ENCODE measurements around the gene BCOR.

Gene BCOR

DNA sequence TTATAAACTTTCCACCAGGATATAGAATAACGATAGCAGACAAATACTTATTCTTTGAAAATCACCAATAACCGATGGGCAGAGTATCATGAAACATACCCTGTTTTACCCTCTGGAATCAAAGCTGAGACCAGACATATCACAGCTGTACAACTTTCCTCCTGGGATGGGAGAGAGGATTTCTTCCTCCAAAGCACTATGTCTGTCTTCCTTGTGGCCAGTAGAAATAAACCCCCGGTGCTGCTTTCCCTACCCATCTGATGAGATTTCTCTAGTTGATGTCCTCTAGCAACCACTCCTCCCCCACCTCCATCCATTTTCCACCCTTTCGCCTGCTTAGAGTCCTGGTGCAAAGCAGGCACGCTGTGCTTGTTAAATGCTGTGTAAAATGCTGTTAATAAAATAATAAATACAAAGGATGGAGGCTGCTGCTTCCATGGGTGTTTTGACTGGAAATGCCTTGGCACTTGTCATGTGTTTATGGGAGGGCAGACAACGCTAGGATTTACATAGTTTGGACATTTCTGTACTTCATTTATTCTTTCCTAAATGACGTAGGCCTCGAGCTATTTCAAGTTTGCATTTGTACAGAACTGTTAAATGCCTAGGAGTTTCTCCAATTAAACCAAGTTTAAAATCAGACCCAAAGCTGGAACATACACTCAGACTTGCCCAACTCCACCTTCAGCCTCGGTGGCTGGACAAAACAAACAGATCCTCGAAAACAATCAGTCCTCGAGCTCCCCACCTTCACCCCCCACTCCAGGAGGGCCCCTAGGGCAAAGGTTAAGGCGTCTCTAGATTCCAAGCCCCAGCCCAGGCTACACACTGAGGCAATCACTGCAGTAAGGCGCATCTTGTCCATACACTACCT is 10.1 kb downstream of the BCOR start:
- Histone ChIP-seq H3K4me1 (ENCODE audit: insufficient read depth, low read length) (peaks cover 52% of the 10 kb centered on the region), H3K9ac (ENCODE audit: low read depth, low read length) (peak overlapping the region; percentile 14; the same call in 1 of the 2 replicates), H3K9me3 (ENCODE audit: control insufficient read depth, insufficient read depth, low read length) (no peaks in the 10 kb centered on the region), H3K36me3 (ENCODE audit: insufficient read depth, low read length) (no peaks in the 10 kb centered on the region)

DNA sequence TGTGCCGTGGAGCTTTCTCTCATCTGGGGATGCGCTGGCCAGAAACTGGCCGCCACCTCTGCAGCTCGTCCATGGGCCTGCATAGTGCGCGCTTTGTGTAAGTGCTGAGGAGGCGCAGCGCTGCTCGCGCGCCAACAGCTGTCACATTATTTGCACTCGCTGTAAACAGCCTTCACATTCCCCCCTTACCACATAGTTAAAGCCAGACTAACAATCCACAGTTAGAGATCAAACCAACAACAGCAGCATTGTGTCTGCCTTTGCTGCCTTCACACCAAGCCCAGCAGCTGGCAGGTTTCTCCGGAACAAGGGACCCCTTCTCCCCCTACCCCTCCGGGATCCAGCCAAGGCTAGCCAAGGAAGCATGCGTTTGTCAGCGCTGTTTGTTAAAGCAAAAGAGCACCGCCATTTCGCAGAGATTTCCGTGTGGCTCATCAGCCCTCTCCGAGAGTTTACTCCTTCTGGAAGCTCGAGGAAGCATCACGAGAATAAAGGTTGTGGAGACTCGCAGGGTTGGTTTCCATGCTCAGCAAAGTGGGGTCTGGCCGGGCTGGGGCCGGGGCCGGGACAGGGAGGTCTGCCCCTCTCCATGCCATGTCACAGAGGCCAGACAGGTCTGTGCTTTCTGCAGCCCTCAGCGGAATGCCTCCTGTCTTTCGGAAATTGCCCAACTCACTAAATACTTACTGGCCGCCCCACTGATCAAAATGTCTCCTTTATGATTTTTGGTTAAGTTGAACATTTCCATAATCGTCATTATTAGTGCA is 11.0 kb downstream of the BCOR start:
- no peaks in the 10 kb centered on the region for H3K36me3 ChIP-seq (ENCODE audit: insufficient read depth, low read length)

GRCh38 chrX:40085714-40086113 is 12.0 kb downstream of the BCOR start:
- Histone ChIP-seq H3K36me3 (ENCODE audit: insufficient read depth, low read length) (no peaks in the 10 kb centered on the region), H3K9ac (ENCODE audit: low read depth, low read length) (no peak overlapping the region), H3K9me3 (ENCODE audit: control insufficient read depth, insufficient read depth, low read length) (no peaks in the 10 kb centered on the region), H3K4me1 (ENCODE audit: insufficient read depth, low read length) (peaks cover 69% of the 10 kb centered on the region)

More for the DNA sequence above, 11.0 kb downstream of the BCOR start:
- Histone ChIP-seq H3K9me3 (ENCODE audit: control insufficient read depth, insufficient read depth, low read length) (no peaks in the 10 kb centered on the region), H3K9ac (ENCODE audit: low read depth, low read length) (peak overlapping the region; percentile 14; the same call in 1 of the 2 replicates), H3K4me1 (ENCODE audit: insufficient read depth, low read length) (peaks cover 59% of the 10 kb centered on the region)

- Histone ChIP-seq H3K9ac (ENCODE audit: low read depth, low read length) (no peak overlapping the region; the same call in 1 of the 2 replicates), H3K9me3 (ENCODE audit: control insufficient read depth, insufficient read depth, low read length) (no peaks in the 10 kb centered on the region), H3K4me1 (ENCODE audit: insufficient read depth, low read length) (peaks cover 69% of the 10 kb centered on the region), H3K36me3 (ENCODE audit: insufficient read depth, low read length) (no peaks in the 10 kb centered on the region)
These were observed 12.6 kb downstream of the BCOR start for GRCh38 chrX:40085102-40085551.

DNA sequence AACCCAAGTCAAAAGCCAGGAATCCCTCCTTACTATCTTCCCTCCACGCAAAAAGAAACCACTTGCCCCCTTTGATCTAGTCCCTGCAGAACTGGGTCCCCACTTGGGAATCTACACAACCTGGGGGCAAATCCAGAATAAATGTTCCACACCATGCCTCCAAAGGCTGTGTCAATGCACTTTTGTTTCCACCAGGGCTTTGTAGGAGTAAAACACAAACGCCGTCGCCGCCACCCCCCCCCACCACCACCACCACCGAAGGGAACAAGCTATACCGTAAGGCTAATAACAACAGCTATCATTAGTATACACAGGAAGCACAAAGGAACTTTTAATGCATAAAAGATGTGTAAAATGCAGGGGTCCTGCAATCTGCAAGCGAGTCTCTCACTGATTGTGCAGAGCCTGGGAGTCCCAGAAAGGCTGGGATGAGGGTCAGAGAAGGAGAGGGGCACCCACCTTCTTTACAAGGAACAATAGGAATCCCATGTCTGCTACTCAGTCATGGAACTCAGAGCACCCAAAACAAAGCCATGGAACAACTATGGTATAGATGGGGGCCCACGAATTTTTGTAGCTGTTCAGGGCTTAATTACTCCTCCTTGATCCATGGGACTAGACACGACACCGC is 13.2 kb downstream of the BCOR start:
- Histone ChIP-seq H3K9me3 (ENCODE audit: control insufficient read depth, insufficient read depth, low read length) (no peaks in the 10 kb centered on the region), H3K36me3 (ENCODE audit: insufficient read depth, low read length) (no peaks in the 10 kb centered on the region), H3K9ac (ENCODE audit: low read depth, low read length) (peak overlapping the region; percentile 71), H3K4me1 (ENCODE audit: insufficient read depth, low read length) (peaks cover 67% of the 10 kb centered on the region)

DNA sequence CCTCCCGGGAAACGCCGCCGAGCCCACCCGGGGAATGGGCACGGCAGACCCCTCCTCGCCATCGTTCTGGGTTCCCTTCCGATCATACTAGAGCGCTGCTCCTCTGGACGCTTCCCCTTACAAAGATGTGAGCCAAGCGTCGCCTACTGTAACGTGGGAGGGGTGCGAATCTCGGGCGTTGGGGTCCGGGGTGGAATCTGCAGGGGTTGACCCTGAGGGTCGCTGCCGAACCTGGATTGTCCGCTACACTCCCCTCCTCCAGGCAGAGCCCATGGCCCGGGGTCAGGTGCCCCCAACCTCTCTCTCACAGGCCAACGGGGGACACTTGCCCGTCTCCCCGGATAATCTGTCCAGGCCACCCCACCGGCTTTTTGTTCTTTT is 13.8 kb downstream of the BCOR start:
- H3K4me1 ChIP-seq (ENCODE audit: insufficient read depth, low read length): peaks cover 66% of the 10 kb centered on the region
- H3K9me3 ChIP-seq (ENCODE audit: control insufficient read depth, insufficient read depth, low read length): no peaks in the 10 kb centered on the region
- no peaks in the 10 kb centered on the region for H3K36me3 ChIP-seq (ENCODE audit: insufficient read depth, low read length)
- H3K9ac ChIP-seq (ENCODE audit: low read depth, low read length): peak overlapping the region; percentile 71

GRCh38 chrX:40083120-40083978 is 14.4 kb downstream of the BCOR start:
- H3K36me3 ChIP-seq (ENCODE audit: insufficient read depth, low read length): no peaks in the 10 kb centered on the region
- H3K9me3 ChIP-seq (ENCODE audit: control insufficient read depth, insufficient read depth, low read length): no peaks in the 10 kb centered on the region
- H3K9ac ChIP-seq (ENCODE audit: low read depth, low read length): peak overlapping the region; percentile 71
- H3K4me1 ChIP-seq (ENCODE audit: insufficient read depth, low read length): peaks cover 64% of the 10 kb centered on the region

DNA sequence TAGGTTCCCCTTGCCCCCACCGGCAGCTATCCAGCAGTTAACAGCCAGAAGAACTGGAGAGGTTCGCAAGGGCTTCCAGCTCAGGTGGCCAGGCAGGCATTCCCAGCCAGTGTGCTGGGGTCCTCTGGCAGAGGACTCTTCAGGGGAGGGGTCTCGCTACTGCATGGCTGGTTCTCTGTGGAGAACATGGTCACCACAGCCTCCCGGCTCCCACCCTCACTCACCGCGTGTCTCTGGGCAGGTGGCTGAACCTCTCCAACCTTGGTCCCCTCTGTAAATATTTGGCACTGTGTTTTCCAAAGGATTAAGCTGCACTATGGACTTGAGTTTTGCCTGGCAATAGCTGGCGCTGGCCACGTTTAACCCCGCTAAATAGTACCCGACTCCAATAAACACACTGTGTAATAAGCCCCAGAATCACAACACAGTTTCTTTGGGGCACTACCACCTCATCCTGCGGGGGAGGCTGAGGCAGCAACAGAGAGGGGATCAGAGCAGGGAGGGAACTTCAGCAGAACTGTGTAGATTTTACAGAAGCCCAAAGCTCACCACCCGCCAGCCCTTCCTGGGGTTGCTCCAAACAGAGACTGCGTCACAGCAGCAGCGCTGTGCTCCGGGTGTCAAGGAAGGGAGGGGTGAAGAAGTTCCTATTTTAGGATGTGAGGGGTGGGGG is 15.2 kb downstream of the BCOR start:
- Histone ChIP-seq H3K36me3 (ENCODE audit: insufficient read depth, low read length) (no peaks in the 10 kb centered on the region), H3K9ac (ENCODE audit: low read depth, low read length) (peak overlapping the region; percentile 71; the same call in 1 of the 2 replicates), H3K4me1 (ENCODE audit: insufficient read depth, low read length) (peaks cover 62% of the 10 kb centered on the region), H3K9me3 (ENCODE audit: control insufficient read depth, insufficient read depth, low read length) (no peaks in the 10 kb centered on the region)

DNA sequence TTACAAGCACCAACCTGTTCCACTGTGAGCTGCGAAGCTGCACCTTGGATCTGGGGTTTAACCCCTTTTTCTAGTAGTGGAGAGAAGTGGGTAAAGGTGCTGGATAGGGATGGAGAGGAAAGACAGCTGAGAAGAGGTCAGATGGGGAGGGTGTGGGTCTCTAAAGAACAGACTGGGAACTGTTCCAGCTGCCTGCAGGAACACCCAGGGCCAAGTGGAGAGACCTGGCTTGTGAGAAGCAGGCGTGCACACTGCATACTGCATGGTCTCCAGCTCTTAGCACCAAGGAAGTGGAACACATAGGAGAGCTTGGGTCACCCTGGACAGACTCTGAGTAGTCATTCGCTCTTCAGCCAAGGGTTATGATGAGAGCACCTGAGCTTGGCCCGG is 16.1 kb downstream of the BCOR start:
- H3K36me3 ChIP-seq (ENCODE audit: insufficient read depth, low read length): no peaks in the 10 kb centered on the region
- H3K9ac ChIP-seq (ENCODE audit: low read depth, low read length): no peak overlapping the region
- H3K9me3 ChIP-seq (ENCODE audit: control insufficient read depth, insufficient read depth, low read length): no peaks in the 10 kb centered on the region
- peaks cover 53% of the 10 kb centered on the region for H3K4me1 ChIP-seq (ENCODE audit: insufficient read depth, low read length)

GRCh38 chrX:40080894-40081678 is 16.7 kb downstream of the BCOR start:
- no peak overlapping the region for H3K9ac ChIP-seq (ENCODE audit: low read depth, low read length)
- H3K9me3 ChIP-seq (ENCODE audit: control insufficient read depth, insufficient read depth, low read length): no peaks in the 10 kb centered on the region
- peaks cover 48% of the 10 kb centered on the region for H3K4me1 ChIP-seq (ENCODE audit: insufficient read depth, low read length)
- H3K36me3 ChIP-seq (ENCODE audit: insufficient read depth, low read length): no peaks in the 10 kb centered on the region

- no peaks in the 10 kb centered on the region for H3K36me3 ChIP-seq (ENCODE audit: insufficient read depth, low read length)
- no peaks in the 10 kb centered on the region for H3K9me3 ChIP-seq (ENCODE audit: control insufficient read depth, insufficient read depth, low read length)
- no peak overlapping the region for H3K9ac ChIP-seq (ENCODE audit: low read depth, low read length)
- H3K4me1 ChIP-seq (ENCODE audit: insufficient read depth, low read length): peaks cover 37% of the 10 kb centered on the region
These were observed 18.2 kb downstream of the BCOR start for GRCh38 chrX:40079572-40079971.

DNA sequence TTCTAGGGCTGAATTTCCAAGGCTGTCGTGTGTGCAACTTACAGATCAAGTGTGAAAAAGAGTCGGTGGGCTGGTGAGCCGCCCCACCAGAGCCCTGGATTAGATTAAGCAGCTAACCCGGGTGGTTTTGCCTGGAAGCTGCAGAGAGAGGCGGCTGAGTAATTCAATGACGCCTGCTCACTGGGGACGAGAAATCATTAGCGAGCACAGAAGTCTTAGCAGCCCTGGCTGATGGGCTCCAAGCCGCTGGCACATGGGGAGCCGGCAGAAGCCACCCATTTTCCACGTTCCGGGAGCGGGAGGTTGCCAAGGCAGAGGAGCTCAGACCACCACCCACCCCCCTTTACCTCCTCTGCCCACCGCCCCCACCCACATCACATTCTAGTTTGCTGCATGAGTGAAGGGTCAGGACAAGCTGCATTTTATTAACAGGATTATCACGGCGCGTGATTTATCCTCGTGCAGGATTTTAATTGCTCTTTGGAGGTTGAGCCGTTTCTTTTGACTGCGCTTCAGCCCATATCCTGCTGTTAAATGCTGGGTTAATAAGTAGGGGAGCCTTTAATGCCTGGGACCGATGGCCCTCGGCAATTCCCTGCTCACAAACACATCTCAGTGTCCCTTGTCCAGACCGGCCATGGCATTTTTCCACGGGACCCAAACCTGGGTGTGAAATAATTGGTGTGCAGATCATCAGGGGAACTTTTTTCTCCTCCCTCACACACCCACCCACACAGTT is 19.1 kb downstream of the BCOR start:
- Histone ChIP-seq H3K9me3 (ENCODE audit: control insufficient read depth, insufficient read depth, low read length) (no peaks in the 10 kb centered on the region), H3K4me1 (ENCODE audit: insufficient read depth, low read length) (peaks cover 36% of the 10 kb centered on the region), H3K9ac (ENCODE audit: low read depth, low read length) (no peak overlapping the region), H3K36me3 (ENCODE audit: insufficient read depth, low read length) (peaks cover 1% of the 10 kb centered on the region; the same call in 1 of the 2 replicates)

Measured in ES-I3 (cell line).